Lung (tissue), 12 donors: ENCODE measurements around the gene PMPCA. TPM values are rescaled to one million over a fixed set of nuclear protein-coding genes. Genes with fewer than 3 reads are reported as not detected.
"Not testable (repeated sequence)": the region's sequence is repeated elsewhere in the genome, so short reads cannot be mapped to it uniquely, and the experiment has no call there.

Source experiments
- ATAC-seq: fragments of 200-7000 bp; cut with Tn5 transposase; one replicate; pipeline ENCODE4 v1.9.1; 2020; ENCODE audit warnings: moderate number of reproducible peaks; ENCODE audit not compliant: insufficient read depth, low FRiP score
- DNase-seq, 3 donors: peaks; one replicate each; pipeline ENCODE4 v3.0.0-alpha.2; 2013 to 2017
- H3K27ac ChIP-seq, 2 donors: one replicate each; pipeline ENCODE4 v1.5.1; 2013; ENCODE audit warnings: mild to moderate bottlenecking in 2 of 2, moderate library complexity in 2 of 2, control low read depth in 1 of 2, inconsistent platforms in 1 of 2, low read depth in 1 of 2, low read length in 1 of 2
- H3K27me3 ChIP-seq, 3 donors: one replicate each; pipeline ENCODE4 v1.5.1; 2013; ENCODE audit warnings: low read length in 2 of 3; ENCODE audit not compliant: control insufficient read depth in 3 of 3, insufficient read depth in 3 of 3
- H3K36me3 ChIP-seq, 4 donors: one replicate each; pipeline ENCODE4 v1.5.1; 2013; ENCODE audit warnings: low read length in 4 of 4, mild to moderate bottlenecking in 1 of 4, moderate library complexity in 1 of 4; ENCODE audit not compliant: control insufficient read depth in 4 of 4, insufficient read depth in 4 of 4
- H3K4me1 ChIP-seq, 5 donors: one replicate each; pipeline ENCODE4 v1.5.1; 2013; ENCODE audit warnings: low read length in 5 of 5, mild to moderate bottlenecking in 2 of 5, moderate library complexity in 1 of 5; ENCODE audit not compliant: control insufficient read depth in 5 of 5, insufficient read depth in 5 of 5
- H3K4me3 ChIP-seq: one replicate; pipeline ENCODE4 v1.5.1; 2013; ENCODE audit warnings: mild to moderate bottlenecking, control low read depth, moderate library complexity
- H3K9ac ChIP-seq, 2 donors: one replicate each; pipeline ENCODE4 v1.5.1; 2013; ENCODE audit warnings: low read length in 2 of 2, control low read depth in 1 of 2; ENCODE audit not compliant: insufficient read depth in 1 of 2
- H3K9me3 ChIP-seq, 4 donors: one replicate each; pipeline ENCODE4 v1.5.1; 2013; ENCODE audit warnings: low read length in 3 of 4, mild to moderate bottlenecking in 1 of 4, moderate library complexity in 1 of 4; ENCODE audit not compliant: control insufficient read depth in 4 of 4, insufficient read depth in 3 of 4
- WGBS, 2 donors: extraction: QIAGEN DNeasy Blood & Tissue Kit; methylation state at CpG; one replicate each; pipeline ENCODE4 v1.1.7; 2013; 5-methylcytosine and 5-hydroxymethylcytosine counted together
- polyA plus RNA-seq, 2 donors: library from polyadenylated mRNA; stranded (reverse); fragments of 200-250 nt; gene quantifications; one replicate each; pipeline ENCODE4 v1.2.1, GENCODE V29; 2013
- total RNA-seq, 2 donors: library from RNA; depleted of rRNA in 1 of 2; stranded (reverse); fragments of >200 nt in 1 of 2; gene quantifications; one replicate each; pipeline ENCODE4 v1.2.1, GENCODE V29; 2014 to 2021
- TF ChIP-seq, protein P1 (sequence below): IDR thresholded peaks from 2 replicates; pipeline ENCODE4 v1.5.1; 2012; ENCODE audit warnings: mild to moderate bottlenecking; ENCODE audit errors: control extremely low read depth, extremely low read depth
- donor health status: control.
- donor health status: control.
- donor health status: Bipolar disorder and iron deficiency.
- donor health status: healthy.
- donor health status: DM: yes; HTN: yes; CAD: no.

The PMPCA gene
- total and polyA plus RNA-seq, 4 donors, result 26.5 to 46.7 (median 40.5) TPM

DNA sequence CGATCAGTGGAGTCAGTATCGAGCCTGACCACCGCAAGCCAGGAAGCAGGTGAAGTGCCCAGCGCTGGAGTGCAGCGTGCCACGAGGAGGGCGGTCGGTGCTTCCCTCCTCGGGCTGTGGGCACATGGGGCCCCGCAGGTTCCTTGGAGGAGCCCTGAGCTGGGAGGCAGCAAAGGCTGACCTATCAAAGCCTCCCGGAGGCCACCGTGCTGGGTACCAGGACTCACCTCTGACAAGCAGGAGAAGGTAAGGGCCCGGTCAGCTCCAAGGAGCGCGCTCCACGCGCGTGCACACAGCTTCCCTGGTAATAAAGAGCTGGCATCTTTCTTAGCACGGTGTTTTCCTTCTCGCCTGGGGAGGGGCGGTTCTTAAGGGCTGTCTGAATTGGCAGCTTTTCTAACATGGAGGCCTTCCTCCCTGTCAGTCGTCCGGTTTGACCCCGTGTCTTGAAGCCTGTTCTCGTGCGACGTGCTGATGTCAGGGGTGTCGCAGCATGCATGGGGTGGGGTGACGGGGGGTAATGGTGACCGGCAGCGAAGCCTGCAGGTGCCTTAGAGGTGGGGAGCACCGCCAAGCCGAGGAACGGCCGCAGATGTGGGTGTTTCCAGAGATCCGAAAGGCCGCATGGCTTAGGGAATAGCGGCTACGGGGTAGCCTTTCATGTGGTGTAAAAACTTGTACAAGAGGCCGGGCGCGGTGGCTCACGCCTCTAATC lies 13.1 kb downstream of the PMPCA start:
- ATAC-seq (no peak), DNase-seq (no peak)
- Histone ChIP-seq H3K27me3 (no peaks in the 10 kb centered on the region), H3K4me1 (no peaks in the 10 kb centered on the region), H3K4me3 (no peak overlapping the region), H3K9me3 (no peaks in the 10 kb centered on the region), H3K9ac (no peak overlapping the region), H3K27ac (no peak overlapping the region), H3K36me3 (peaks cover 17 to 44% (median 23%) of the 10 kb centered on the region in 4 donors)
- TF ChIP-seq, protein P1, sequence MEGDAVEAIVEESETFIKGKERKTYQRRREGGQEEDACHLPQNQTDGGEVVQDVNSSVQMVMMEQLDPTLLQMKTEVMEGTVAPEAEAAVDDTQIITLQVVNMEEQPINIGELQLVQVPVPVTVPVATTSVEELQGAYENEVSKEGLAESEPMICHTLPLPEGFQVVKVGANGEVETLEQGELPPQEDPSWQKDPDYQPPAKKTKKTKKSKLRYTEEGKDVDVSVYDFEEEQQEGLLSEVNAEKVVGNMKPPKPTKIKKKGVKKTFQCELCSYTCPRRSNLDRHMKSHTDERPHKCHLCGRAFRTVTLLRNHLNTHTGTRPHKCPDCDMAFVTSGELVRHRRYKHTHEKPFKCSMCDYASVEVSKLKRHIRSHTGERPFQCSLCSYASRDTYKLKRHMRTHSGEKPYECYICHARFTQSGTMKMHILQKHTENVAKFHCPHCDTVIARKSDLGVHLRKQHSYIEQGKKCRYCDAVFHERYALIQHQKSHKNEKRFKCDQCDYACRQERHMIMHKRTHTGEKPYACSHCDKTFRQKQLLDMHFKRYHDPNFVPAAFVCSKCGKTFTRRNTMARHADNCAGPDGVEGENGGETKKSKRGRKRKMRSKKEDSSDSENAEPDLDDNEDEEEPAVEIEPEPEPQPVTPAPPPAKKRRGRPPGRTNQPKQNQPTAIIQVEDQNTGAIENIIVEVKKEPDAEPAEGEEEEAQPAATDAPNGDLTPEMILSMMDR, result no peak
- WGBS, 2 donors, result 92 to 97% methylated on average over 43 of the region's 43 CpGs

DNA sequence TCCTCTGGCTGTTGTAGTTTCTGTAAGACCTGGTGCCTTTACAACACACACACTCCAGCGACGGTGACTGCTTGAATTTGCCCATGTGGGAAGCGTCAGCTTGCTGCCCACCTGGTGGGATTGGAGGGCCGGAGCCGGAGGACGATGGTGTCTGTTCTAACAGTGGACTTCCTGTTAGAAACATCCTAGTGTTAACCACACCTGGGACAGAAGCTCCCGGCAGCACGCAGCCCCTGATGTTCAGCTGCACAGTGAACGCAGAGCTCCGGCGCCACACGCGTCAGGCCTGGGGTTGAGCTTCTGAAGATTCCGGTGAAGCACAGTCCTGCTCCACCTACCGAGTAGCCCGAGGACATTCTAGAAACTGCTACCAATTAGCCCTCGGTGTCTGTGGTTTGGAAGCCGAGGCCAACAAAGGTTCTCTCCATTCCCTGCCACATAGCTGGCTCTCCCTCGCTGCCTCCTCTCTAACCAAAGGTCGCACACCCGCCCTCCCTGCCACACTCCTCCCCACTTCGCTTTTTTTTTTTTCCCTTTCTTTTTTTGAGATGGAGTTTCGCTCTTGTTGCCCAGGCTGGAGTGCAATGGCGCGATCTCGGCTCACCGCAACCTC lies 14.4 kb downstream of the PMPCA start:
- TF ChIP-seq, protein P1, result no peak
- no peaks in the 10 kb centered on the region for H3K9me3 ChIP-seq

DNA sequence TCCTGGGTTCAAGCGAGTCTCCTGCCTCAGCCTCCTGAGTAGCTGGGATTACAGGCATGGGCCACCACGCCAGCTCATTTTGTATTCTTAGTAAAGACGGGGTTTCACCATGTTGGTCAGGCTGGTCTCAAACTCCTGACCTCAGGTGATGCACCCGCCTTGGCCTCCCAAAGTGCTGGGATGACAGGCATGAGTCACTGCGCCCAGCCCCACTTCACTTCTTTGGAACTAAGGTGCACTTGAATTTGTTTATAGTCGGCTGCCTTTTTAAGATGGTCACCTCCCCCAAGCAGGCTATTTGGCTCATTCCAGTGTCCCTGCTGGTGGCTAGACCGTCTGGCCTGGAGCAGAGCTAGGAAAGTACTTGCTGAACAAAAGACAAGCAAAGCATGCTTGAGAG lies 14.9 kb downstream of the PMPCA start:
- DNase-seq, H3K27me3 ChIP-seq, H3K4me3 ChIP-seq, H3K9me3 ChIP-seq, H3K27ac ChIP-seq, H3K4me1 ChIP-seq, ATAC-seq, H3K9ac ChIP-seq: not testable (repeated sequence)
- WGBS, 2 donors, result 75 to 87% methylated on average over 7 of the region's 7 CpGs
- H3K36me3 ChIP-seq, result peaks cover 13 to 52% (median 18%) of the 10 kb centered on the region in 4 donors

More for the DNA sequence above, 14.4 kb downstream of the PMPCA start:
- no peak for DNase-seq
- no peak for ATAC-seq
- no peak overlapping the region for H3K4me3 ChIP-seq
- H3K27ac ChIP-seq, result no peak overlapping the region
- WGBS, 2 donors, result 89 to 96% methylated on average over 27 of the region's 27 CpGs
- H3K36me3 ChIP-seq, result peaks cover 16 to 47% (median 18%) of the 10 kb centered on the region in 4 donors
- H3K9ac ChIP-seq, result no peak overlapping the region
- no peaks in the 10 kb centered on the region for H3K4me1 ChIP-seq
- H3K27me3 ChIP-seq, result no peaks in the 10 kb centered on the region

DNA sequence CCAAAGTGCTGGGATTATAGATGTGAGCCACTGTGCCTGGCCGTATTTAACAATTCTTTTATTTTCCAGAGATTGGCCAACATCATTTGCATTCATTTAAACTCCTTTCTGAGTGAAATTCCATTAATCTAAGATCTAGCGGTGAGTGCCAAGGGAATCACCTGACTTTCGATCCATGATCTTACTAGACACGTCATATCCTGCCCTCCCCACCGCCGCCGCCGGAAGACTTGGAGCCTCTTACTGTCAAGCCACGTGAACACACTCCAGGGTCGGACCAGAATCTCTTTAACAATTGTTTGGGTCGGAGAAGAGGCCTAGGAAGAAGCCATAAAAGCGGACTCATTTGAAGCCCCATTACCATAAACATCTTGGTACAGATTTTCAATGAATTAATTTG lies 16.3 kb downstream of the PMPCA start:
- ATAC-seq (no peak), DNase-seq (no peak)
- no peaks in the 10 kb centered on the region for H3K4me1 ChIP-seq
- no peaks in the 10 kb centered on the region for H3K27me3 ChIP-seq
- no peaks in the 10 kb centered on the region for H3K9me3 ChIP-seq
- no peak overlapping the region for H3K4me3 ChIP-seq
- no peak overlapping the region for H3K9ac ChIP-seq
- H3K27ac ChIP-seq, result no peak overlapping the region
- TF ChIP-seq, protein P1, result no peak
- peaks cover 10 to 54% (median 14%) of the 10 kb centered on the region in 4 donors for H3K36me3 ChIP-seq
- WGBS, 2 donors, result 92 to 93% methylated on average over 12 of the region's 12 CpGs
